ENCODE measurements around the gene TMEM139.

TMEM139 gene

GRCh38 chr7:143318661-143319060, 33.9 kb downstream of the TMEM139 start:
- H3K27ac ChIP-seq = no peak overlapping the region
- H3K4me1 ChIP-seq (ENCODE audit: control insufficient read depth in 1 of 2, insufficient read depth in 1 of 2, low read depth in 1 of 2, low read length in 1 of 2) = peaks cover 16 to 28% of the 10 kb centered on the region in 2 experiments

GRCh38 chr7:143320620-143321019, 35.9 kb downstream of the TMEM139 start:
- TF ChIP-seq CTCF (IDR thresholded peaks at IDR 0.05) = no peak
- Histone ChIP-seq H3K4me1 (ENCODE audit: control insufficient read depth in 1 of 2, insufficient read depth in 1 of 2, low read depth in 1 of 2, low read length in 1 of 2) (peaks cover 7 to 9% of the 10 kb centered on the region in 2 experiments), H3K36me3 (no peaks in the 10 kb centered on the region), H3K9me3 (no peaks in the 10 kb centered on the region), H3K27me3 (no peaks in the 10 kb centered on the region), H3K27ac (no peak overlapping the region), H3K4me3 (ENCODE audit: low read depth in 1 of 2, low read length in 1 of 2) (no peak overlapping the region)

More at GRCh38 chr7:143318661-143319060, 33.9 kb downstream of the TMEM139 start:
- H3K9me3 ChIP-seq = no peaks in the 10 kb centered on the region
- H3K36me3 ChIP-seq = no peaks in the 10 kb centered on the region
- no peak overlapping the region for H3K4me3 ChIP-seq (ENCODE audit: low read depth in 1 of 2, low read length in 1 of 2)
- no peaks in the 10 kb centered on the region for H3K27me3 ChIP-seq
- TF ChIP-seq CTCF (IDR thresholded peaks at IDR 0.05) = no peak

GRCh38 chr7:143321242-143321641, 36.5 kb downstream of the TMEM139 start:
- no peaks in the 10 kb centered on the region for H3K36me3 ChIP-seq
- H3K27me3 ChIP-seq = no peaks in the 10 kb centered on the region
- H3K4me3 ChIP-seq (ENCODE audit: low read depth in 1 of 2, low read length in 1 of 2) = no peak overlapping the region
- H3K27ac ChIP-seq = no peak overlapping the region
- no peaks in the 10 kb centered on the region for H3K9me3 ChIP-seq
- no peak for TF ChIP-seq CTCF (IDR thresholded peaks at IDR 0.05)
- H3K4me1 ChIP-seq (ENCODE audit: control insufficient read depth in 1 of 2, insufficient read depth in 1 of 2, low read depth in 1 of 2, low read length in 1 of 2) = peaks cover 4 to 5% of the 10 kb centered on the region in 2 experiments

- no peak for TF ChIP-seq CTCF (IDR thresholded peaks at IDR 0.05)
- H3K4me3 ChIP-seq (ENCODE audit: low read depth in 1 of 2, low read length in 1 of 2) = no peak overlapping the region
- no peaks in the 10 kb centered on the region for H3K27me3 ChIP-seq
- H3K27ac ChIP-seq = no peak overlapping the region
- H3K9me3 ChIP-seq = no peaks in the 10 kb centered on the region
- no peaks in the 10 kb centered on the region for H3K36me3 ChIP-seq
- no peaks in the 10 kb centered on the region for H3K4me1 ChIP-seq (ENCODE audit: control insufficient read depth in 1 of 2, insufficient read depth in 1 of 2, low read depth in 1 of 2, low read length in 1 of 2)
Measured at GRCh38 chr7:143321734-143322133, 37.0 kb downstream of the TMEM139 start.

GRCh38 chr7:143322760-143323633, 38.2 kb downstream of the TMEM139 start:
- Histone ChIP-seq H3K27me3 (no peaks in the 10 kb centered on the region), H3K27ac (no peak overlapping the region), H3K4me1 (ENCODE audit: control insufficient read depth in 1 of 2, insufficient read depth in 1 of 2, low read depth in 1 of 2, low read length in 1 of 2) (no peaks in the 10 kb centered on the region), H3K36me3 (no peaks in the 10 kb centered on the region), H3K9me3 (no peaks in the 10 kb centered on the region), H3K4me3 (ENCODE audit: low read depth in 1 of 2, low read length in 1 of 2) (no peak overlapping the region)
- TF ChIP-seq CTCF (IDR thresholded peaks at IDR 0.05) = no peak

Data from neutrophil (primary cell).